ENCODE measurements around the gene CTR9. TPM values are rescaled to one million over a fixed set of nuclear protein-coding genes. Genes with fewer than 3 reads are reported as not detected.

Gene CTR9
- total and polyA plus RNA-seq, 2 experiments from 2014 or later = 29.0 to 32.7 TPM

GRCh38 chr11:10752061-10752460 lies 1.0 kb downstream of the CTR9 start:
- ATAC-seq (no peak), DNase-seq (ENCODE audit: low spot score) (no peak)
- Histone ChIP-seq H3K4me2 (peak overlapping the region; percentile 93), H3K4me1 (ENCODE audit: insufficient read depth) (peaks cover 7% of the 10 kb centered on the region), H3K4me3 (peak overlapping the region; percentile 94), H2AFZ (no peak overlapping the region), H3K27ac (ENCODE audit: low read depth) (no peak overlapping the region), H4K20me1 (replicated peaks; ENCODE audit: insufficient read depth) (0 out of 2 replicates have a peak, but pooled peaks cover 5% of the 10 kb centered on the region), H3K79me2 (replicated peaks; ENCODE audit: insufficient read depth) (peaks cover 18% of the 10 kb centered on the region), H3K36me3 (ENCODE audit: insufficient read depth) (peaks cover 9% of the 10 kb centered on the region; the same call in 1 of the 2 replicates), H3K27me3 (ENCODE audit: insufficient read depth) (no peaks in the 10 kb centered on the region), H3F3A (replicated peaks; ENCODE audit: low read depth) (0 out of 2 replicates have a peak, but pooled peaks cover 3% of the 10 kb centered on the region), H3K9me2 (ENCODE audit: insufficient read depth) (no peaks in the 10 kb centered on the region)
- peaks cover 11% of the 10 kb centered on the region for H3K36me3 Mint-ChIP-seq (ENCODE audit: low read depth)
- TF ChIP-seq EZH2phosphoT487 (IDR thresholded peaks at IDR 0.05; ENCODE audit: unreplicated experiment) = no peak
- TF ChIP-seq POLR2AphosphoS5 (IDR thresholded peaks at IDR 0.05; ENCODE audit: low read depth) = no peak
- TF ChIP-seq ZNF462 (CRISPR knock-in tag; IDR thresholded peaks at IDR 0.05) = no peak
- TF ChIP-seq REST (IDR thresholded peaks at IDR 0.05; ENCODE audit: unreplicated experiment) = no peak
- TF ChIP-seq CTCF (conservative IDR thresholded peaks at IDR 0.05; ENCODE audit: low read depth in 2 of 2) = no peak
- TF ChIP-seq ZNF114 (CRISPR knock-in tag; IDR thresholded peaks at IDR 0.05) = no peak
- TF ChIP-seq JUNB (IDR thresholded peaks at IDR 0.05; ENCODE audit: unreplicated experiment) = no peak
- TF ChIP-seq ETS1 (IDR thresholded peaks at IDR 0.05) = no peak
- no peak for TF ChIP-seq ZNF331 (CRISPR knock-in tag; IDR thresholded peaks at IDR 0.05; ENCODE audit: low read depth)
- peak overlapping the region; percentile 96 for H3K4me3 Mint-ChIP-seq
- no peaks in the 10 kb centered on the region for H3K9me3 Mint-ChIP-seq
- peaks cover 4% of the 10 kb centered on the region; the same call in 2 of the 3 replicates for H3K4me1 Mint-ChIP-seq
- no peak overlapping the region for H3K27ac Mint-ChIP-seq
- no peaks in the 10 kb centered on the region for H3K27me3 Mint-ChIP-seq (ENCODE audit: insufficient read depth, low read depth, poor library complexity)

Measured in GM23338 (cell line).